ENCODE data around the gene CD300C.

- TF ChIP-seq CTCF (IDR thresholded peaks at IDR 0.05; ENCODE audit: insufficient read depth, low read length, poor library complexity, severe bottlenecking) (no peak), EZH2phosphoT487 (conservative IDR thresholded peaks at IDR 0.05; ENCODE audit: low read length) (no peak)
These were observed 9.0 kb downstream of the CD300C start for GRCh38 chr17:74536890-74537289.

Measured in SU-DHL-6 (cell line).